MM.1S (cell line): ENCODE measurements around the gene OSER1.

Experiments used
- CTCF ChIP-seq: fragments of 300-600 bp; sonication (generic); IDR thresholded peaks from 2 replicates; pipeline ENCODE4 v1.5.1; 2016; ENCODE audit warnings: antibody characterized with exemption, low read length, mixed read lengths
- EZH2 ChIP-seq: fragments of 300-600 bp; sonication (generic); optimal IDR thresholded peaks from 2 replicates; pipeline ENCODE3; 2017; ENCODE audit warnings: low read depth, mild to moderate bottlenecking, antibody characterized with exemption, low read length, mixed read lengths
- EZH2phosphoT487 ChIP-seq: fragments of 300-600 bp; sonication (generic); IDR thresholded peaks from 2 replicates; pipeline ENCODE4 v1.6.1; 2018; ENCODE audit warnings: antibody characterized with exemption, low read length

- TF ChIP-seq CTCF (no peak), EZH2 (no peak), EZH2phosphoT487 (no peak)
Observed at GRCh38 chr20:44219170-44219730, 8.7 kb upstream of the OSER1 start.
